H9 (cell line): ENCODE data around the gene PLAU. TPM values are rescaled to one million over a fixed set of nuclear protein-coding genes. Genes with fewer than 3 reads are reported as not detected.

Source experiments
- DNase-seq: peaks from one replicate; pipeline ENCODE4 v3.0.0-alpha.2; 2017
- H2AFZ ChIP-seq: one replicate; pipeline ENCODE4 v1.6.1; 2013; ENCODE audit warnings: mild to moderate bottlenecking, low read length, control low read depth, moderate library complexity
- H2AK5ac ChIP-seq: 2 replicates; pipeline ENCODE4 v1.6.1; 2013; ENCODE audit warnings: low read length, control low read depth, mixed read lengths; ENCODE audit not compliant: insufficient read length
- H2BK120ac ChIP-seq: one replicate; pipeline ENCODE4 v1.6.1; 2013; ENCODE audit warnings: low read depth, mild to moderate bottlenecking, low read length, control low read depth, inconsistent platforms; ENCODE audit not compliant: poor library complexity, severe bottlenecking
- H2BK12ac ChIP-seq: 2 replicates; pipeline ENCODE4 v1.6.1; 2013; ENCODE audit warnings: low read length, control low read depth, mixed read lengths, low read depth; ENCODE audit not compliant: insufficient read length
- H2BK15ac ChIP-seq: 2 replicates; pipeline ENCODE4 v1.6.1; 2013; ENCODE audit warnings: low read depth, low read length, control low read depth
- H2BK20ac ChIP-seq: one replicate; pipeline ENCODE4 v1.6.1; 2013; ENCODE audit warnings: low read depth, mild to moderate bottlenecking, low read length, control low read depth, inconsistent platforms; ENCODE audit not compliant: poor library complexity, severe bottlenecking
- H2BK5ac ChIP-seq: 2 replicates; pipeline ENCODE4 v1.6.1; 2013; ENCODE audit warnings: low read length, control low read depth, mixed read lengths; ENCODE audit not compliant: insufficient read length
- H3K14ac ChIP-seq: 2 replicates; pipeline ENCODE4 v1.6.1; 2013; ENCODE audit warnings: low read length, control low read depth; ENCODE audit not compliant: insufficient read depth
- H3K18ac ChIP-seq: 2 replicates; pipeline ENCODE4 v1.6.1; 2013; ENCODE audit warnings: low read depth, mild to moderate bottlenecking, mixed read lengths, low read length, control low read depth; ENCODE audit not compliant: insufficient read length
- H3K23ac ChIP-seq: 2 replicates; pipeline ENCODE4 v1.6.1; 2013; ENCODE audit warnings: low read length, control low read depth, mixed read lengths, low read depth; ENCODE audit not compliant: insufficient read length
- H3K23me2 ChIP-seq: 2 replicates; pipeline ENCODE4 v1.6.1; 2013; ENCODE audit warnings: low read depth, mild to moderate bottlenecking, mixed read lengths, low read length, control low read depth; ENCODE audit not compliant: insufficient read length, poor library complexity, severe bottlenecking
- H3K27ac ChIP-seq: 2 replicates; pipeline ENCODE4 v1.5.1; 2013; ENCODE audit warnings: low read length, control low read depth, mixed read lengths, low read depth; ENCODE audit not compliant: insufficient read length
- H3K27me3 ChIP-seq: 2 replicates; pipeline ENCODE4 v1.6.1; 2013; ENCODE audit warnings: low read length, control low read depth, inconsistent platforms; ENCODE audit not compliant: insufficient read depth
- H3K4ac ChIP-seq: 2 replicates; pipeline ENCODE4 v1.6.1; 2013; ENCODE audit warnings: low read depth, mild to moderate bottlenecking, control low read depth, inconsistent platforms, low read length, moderate library complexity
- H3K4me1 ChIP-seq: 2 replicates; pipeline ENCODE4 v1.6.1; 2013; ENCODE audit warnings: low read length, control low read depth, inconsistent platforms; ENCODE audit not compliant: insufficient read depth
- H3K4me2 ChIP-seq: 2 replicates; pipeline ENCODE4 v1.6.1; 2013; ENCODE audit warnings: low read length, control low read depth, mixed read lengths; ENCODE audit not compliant: insufficient read length, insufficient read depth
- H3K56ac ChIP-seq: 2 replicates; pipeline ENCODE4 v1.6.1; 2013; ENCODE audit warnings: low read depth, mild to moderate bottlenecking, mixed read lengths, low read length, control low read depth; ENCODE audit not compliant: insufficient read length
- H3K79me1 ChIP-seq: 2 replicates; pipeline ENCODE4 v1.6.1; 2013; ENCODE audit warnings: low read depth, mild to moderate bottlenecking, moderate library complexity, low read length, control low read depth, inconsistent platforms; ENCODE audit not compliant: insufficient read depth, poor library complexity, severe bottlenecking
- H3K79me2 ChIP-seq: 2 replicates; pipeline ENCODE4 v1.6.1; 2013; ENCODE audit warnings: low read length, control low read depth, inconsistent platforms; ENCODE audit not compliant: insufficient read depth
- H3K9ac ChIP-seq: 2 replicates; pipeline ENCODE4 v1.6.1; 2013; ENCODE audit warnings: low read length, control low read depth, mixed read lengths; ENCODE audit not compliant: insufficient read length; ENCODE audit errors: extremely low read depth
- H3K9me3 ChIP-seq: one replicate; pipeline ENCODE4 v1.6.1; 2013; ENCODE audit warnings: low read depth, low read length, inconsistent platforms; ENCODE audit not compliant: control insufficient read depth
- H3T11ph ChIP-seq: one replicate; pipeline ENCODE4 v1.6.1; 2013; ENCODE audit warnings: mild to moderate bottlenecking, low read length, control low read depth, inconsistent platforms
- H4K20me1 ChIP-seq: one replicate; pipeline ENCODE4 v1.6.1; 2013; ENCODE audit not compliant: control insufficient read depth, insufficient read length, insufficient read depth
- H4K5ac ChIP-seq: 2 replicates; pipeline ENCODE4 v1.6.1; 2013; ENCODE audit warnings: low read depth, mild to moderate bottlenecking, mixed read lengths, low read length, control low read depth; ENCODE audit not compliant: insufficient read length
- H4K8ac ChIP-seq: replicated peaks from 2 replicates; pipeline ENCODE4 v1.6.1; 2013; ENCODE audit warnings: low read length, control low read depth, mixed read lengths, low read depth; ENCODE audit not compliant: insufficient read length
- H4K91ac ChIP-seq: 2 replicates; pipeline ENCODE4 v1.6.1; 2013; ENCODE audit warnings: low read depth, mild to moderate bottlenecking, moderate library complexity, mixed read lengths, low read length, control low read depth; ENCODE audit not compliant: insufficient read length
- H3K27ac Mint-ChIP-seq, 3 experiments: 2 replicates in 2 of 3; 3 replicates in 1 of 3; pipeline ENCODE4 v1.8.0; 2020 to 2021; ENCODE audit warnings: mixed read lengths in 3 of 3, mild to moderate bottlenecking in 1 of 3, moderate library complexity in 1 of 3
- H3K27me3 Mint-ChIP-seq: 2 replicates; pipeline ENCODE4 v1.8.0; 2021; ENCODE audit warnings: low read depth, mild to moderate bottlenecking, moderate library complexity, mixed read lengths
- H3K36me3 Mint-ChIP-seq, 3 experiments: 2 replicates in 2 of 3; 3 replicates in 1 of 3; pipeline ENCODE4 v1.8.0; 2020 to 2021; ENCODE audit warnings: low read depth in 3 of 3, mixed read lengths in 3 of 3; ENCODE audit not compliant: insufficient read depth in 1 of 3
- H3K4me1 Mint-ChIP-seq, 2 experiments: 2 replicates each; pipeline ENCODE4 v1.8.0; 2020; ENCODE audit warnings: mixed read lengths in 2 of 2
- H3K4me3 Mint-ChIP-seq, 2 experiments: 2 replicates in 1 of 2; 3 replicates in 1 of 2; pipeline ENCODE4 v1.8.0; 2020 to 2021; ENCODE audit warnings: mild to moderate bottlenecking in 2 of 2, mixed read lengths in 2 of 2, moderate library complexity in 1 of 2
- H3K9me3 Mint-ChIP-seq, 2 experiments: 2 replicates in 1 of 2; 3 replicates in 1 of 2; pipeline ENCODE4 v1.8.0; 2020; ENCODE audit warnings: mild to moderate bottlenecking in 2 of 2, mixed read lengths in 2 of 2, moderate library complexity in 1 of 2
- CTCF ChIP-seq: fragments of 200-600 bp; sonication (generic); conservative IDR thresholded peaks from 3 replicates; pipeline ENCODE4 v1.8.0; 2021; ENCODE audit warnings: antibody characterized with exemption, mild to moderate bottlenecking
- WGBS: extraction: QIAGEN DNeasy Blood & Tissue Kit; methylation state at CpG from one replicate; pipeline ENCODE4 v1.1.7; 2013; ENCODE audit warnings: missing lambda C conversion rate, low lambda C conversion rate, mixed read lengths; ENCODE audit not compliant: insufficient read length; ENCODE audit errors: extremely low coverage; 5-methylcytosine and 5-hydroxymethylcytosine counted together
- total RNA-seq: library from RNA; stranded (reverse); gene quantifications from 2 replicates; pipeline ENCODE4 v1.2.1, GENCODE V29; 2021

PLAU gene
- total RNA-seq, 1 experiment from 2014 or later = 15.0 TPM

- Histone ChIP-seq H3K23ac (no peak overlapping the region), H2AK5ac (no peak overlapping the region)
Measured at GRCh38 chr10:73922864-73923133, 11.9 kb downstream of the PLAU start.

More at GRCh38 chr10:73922864-73923133, 11.9 kb downstream of the PLAU start:
- Histone ChIP-seq H4K91ac (no peak overlapping the region), H2BK120ac (no peak overlapping the region), H3K4ac (no peak overlapping the region), H3K9me3 (no peaks in the 10 kb centered on the region), H3K4me1 (peaks cover 5% of the 10 kb centered on the region; the same call in 1 of the 2 replicates), H3K56ac (no peak overlapping the region), H2AFZ (no peak overlapping the region), H3K27me3 (no peaks in the 10 kb centered on the region), H3K23me2 (no peaks in the 10 kb centered on the region), H3K79me1 (no peaks in the 10 kb centered on the region), H3K79me2 (no peaks in the 10 kb centered on the region), H4K8ac (no peak overlapping the region), H3T11ph (no peak overlapping the region), H2BK5ac (no peak overlapping the region), H2BK15ac (no peak overlapping the region), H2BK20ac (no peak overlapping the region), H3K4me2 (no peak overlapping the region), H3K9ac (no peak overlapping the region), H2BK12ac (no peak overlapping the region), H4K5ac (no peak overlapping the region), H3K27ac (no peak overlapping the region), H4K20me1 (no peaks in the 10 kb centered on the region), H3K14ac (no peak overlapping the region), H3K18ac (no peak overlapping the region)
- DNase-seq = no peak
- no peaks in the 10 kb centered on the region; the same call in 1 of the 2 replicates for H3K27me3 Mint-ChIP-seq
- H3K27ac Mint-ChIP-seq = no peak overlapping the region
- no peak overlapping the region for H3K4me3 Mint-ChIP-seq
- H3K4me1 Mint-ChIP-seq = peaks cover 27 to 36% of the 10 kb centered on the region in 2 experiments
- no peak for TF ChIP-seq CTCF
- WGBS = no CpG with 5 or more reads among the region's 2 CpGs
- no peaks in the 10 kb centered on the region for H3K36me3 Mint-ChIP-seq
- H3K9me3 Mint-ChIP-seq = peaks cover 0 to 2% of the 10 kb centered on the region in 2 experiments; a peak in 2 of 5 replicates
